GM21423 (cell line): ENCODE measurements around the gene CES3.

ENCODE experiments used
- ATAC-seq: cut with Tn5 transposase; IDR thresholded peaks from one replicate; pipeline ENCODE4 v1.9.1; 2021; ENCODE audit warnings: mild to moderate bottlenecking, moderate library complexity; ENCODE audit not compliant: unreplicated experiment

The CES3 gene

GRCh38 chr16:67000384-67001351 lies 39.6 kb downstream of the CES3 start:
- no peak for ATAC-seq

GRCh38 chr16:67001726-67002125 lies 40.7 kb downstream of the CES3 start:
- no peak for ATAC-seq

GRCh38 chr16:67006930-67007658 lies 46.0 kb downstream of the CES3 start:
- ATAC-seq, result no peak

GRCh38 chr16:67009158-67009557 lies 48.1 kb downstream of the CES3 start:
- no peak for ATAC-seq

GRCh38 chr16:67011274-67011673 lies 50.2 kb downstream of the CES3 start:
- ATAC-seq, result no peak

- no peak for ATAC-seq
Measured at GRCh38 chr16:67013233-67013822, 52.3 kb downstream of the CES3 start.

- peak; percentile 42 for ATAC-seq
Measured at GRCh38 chr16:67013823-67014633, 53.0 kb downstream of the CES3 start.

GRCh38 chr16:67014634-67015312 lies 53.7 kb downstream of the CES3 start:
- ATAC-seq, result no peak

- no peak for ATAC-seq
Measured at GRCh38 chr16:67015313-67015731, 54.3 kb downstream of the CES3 start.

GRCh38 chr16:67016143-67016542 lies 55.1 kb downstream of the CES3 start:
- ATAC-seq, result no peak

- ATAC-seq, result no peak
Measured at GRCh38 chr16:67016681-67017420, 55.8 kb downstream of the CES3 start.

GRCh38 chr16:67017421-67017750 lies 56.3 kb downstream of the CES3 start:
- ATAC-seq, result no peak

- ATAC-seq, result peak; percentile 71
Measured at GRCh38 chr16:67017810-67018488, 56.9 kb downstream of the CES3 start.

- ATAC-seq, result no peak
Measured at GRCh38 chr16:67019171-67019570, 58.1 kb downstream of the CES3 start.

- no peak for ATAC-seq
Measured at GRCh38 chr16:67021321-67021720, 60.3 kb downstream of the CES3 start.

- ATAC-seq, result no peak
Measured at GRCh38 chr16:67022531-67023214, 61.6 kb downstream of the CES3 start.

GRCh38 chr16:67023689-67024088 lies 62.6 kb downstream of the CES3 start:
- ATAC-seq, result no peak
